ENCODE measurements around the gene UROS. TPM values are rescaled to one million over a fixed set of nuclear protein-coding genes. Genes with fewer than 3 reads are reported as not detected.

UROS gene
- total RNA-seq, 1 donor from 2014 or later: 82.5 TPM

DNA sequence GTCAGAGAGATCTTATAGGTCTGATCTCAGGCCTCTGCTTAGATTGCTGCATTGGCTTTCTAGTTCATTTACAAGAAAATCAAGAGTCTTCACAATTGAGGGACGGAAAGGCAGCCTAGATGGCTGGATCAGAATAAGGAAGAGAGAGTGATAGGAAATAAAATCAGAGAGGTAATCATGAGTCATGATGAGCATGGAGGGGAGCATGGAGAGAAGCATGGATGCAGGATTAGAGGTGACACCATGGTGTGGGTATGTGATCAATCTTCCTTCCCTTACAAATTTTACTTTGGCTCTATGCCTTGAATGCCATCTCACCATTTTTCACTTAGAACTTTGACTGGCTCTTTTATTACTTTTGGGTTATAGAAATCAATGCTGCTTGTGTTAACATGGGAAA is 1.7 kb upstream of the UROS start:
- Histone ChIP-seq H3K27me3 (ENCODE audit: control insufficient read depth, insufficient read depth, low read length) (no peaks in the 10 kb centered on the region), H3K4me3 (ENCODE audit: low read depth, low read length) (peak overlapping the region; percentile 77), H3K36me3 (ENCODE audit: control insufficient read depth, insufficient read depth, low read length) (peaks cover 3% of the 10 kb centered on the region)
- DNase-seq (ENCODE audit: low read depth): no peak
- TF ChIP-seq, protein P1, sequence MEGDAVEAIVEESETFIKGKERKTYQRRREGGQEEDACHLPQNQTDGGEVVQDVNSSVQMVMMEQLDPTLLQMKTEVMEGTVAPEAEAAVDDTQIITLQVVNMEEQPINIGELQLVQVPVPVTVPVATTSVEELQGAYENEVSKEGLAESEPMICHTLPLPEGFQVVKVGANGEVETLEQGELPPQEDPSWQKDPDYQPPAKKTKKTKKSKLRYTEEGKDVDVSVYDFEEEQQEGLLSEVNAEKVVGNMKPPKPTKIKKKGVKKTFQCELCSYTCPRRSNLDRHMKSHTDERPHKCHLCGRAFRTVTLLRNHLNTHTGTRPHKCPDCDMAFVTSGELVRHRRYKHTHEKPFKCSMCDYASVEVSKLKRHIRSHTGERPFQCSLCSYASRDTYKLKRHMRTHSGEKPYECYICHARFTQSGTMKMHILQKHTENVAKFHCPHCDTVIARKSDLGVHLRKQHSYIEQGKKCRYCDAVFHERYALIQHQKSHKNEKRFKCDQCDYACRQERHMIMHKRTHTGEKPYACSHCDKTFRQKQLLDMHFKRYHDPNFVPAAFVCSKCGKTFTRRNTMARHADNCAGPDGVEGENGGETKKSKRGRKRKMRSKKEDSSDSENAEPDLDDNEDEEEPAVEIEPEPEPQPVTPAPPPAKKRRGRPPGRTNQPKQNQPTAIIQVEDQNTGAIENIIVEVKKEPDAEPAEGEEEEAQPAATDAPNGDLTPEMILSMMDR (IDR thresholded peaks at IDR 0.05; ENCODE audit: insufficient read depth, low read length, poor library complexity, severe bottlenecking): no peak

DNA sequence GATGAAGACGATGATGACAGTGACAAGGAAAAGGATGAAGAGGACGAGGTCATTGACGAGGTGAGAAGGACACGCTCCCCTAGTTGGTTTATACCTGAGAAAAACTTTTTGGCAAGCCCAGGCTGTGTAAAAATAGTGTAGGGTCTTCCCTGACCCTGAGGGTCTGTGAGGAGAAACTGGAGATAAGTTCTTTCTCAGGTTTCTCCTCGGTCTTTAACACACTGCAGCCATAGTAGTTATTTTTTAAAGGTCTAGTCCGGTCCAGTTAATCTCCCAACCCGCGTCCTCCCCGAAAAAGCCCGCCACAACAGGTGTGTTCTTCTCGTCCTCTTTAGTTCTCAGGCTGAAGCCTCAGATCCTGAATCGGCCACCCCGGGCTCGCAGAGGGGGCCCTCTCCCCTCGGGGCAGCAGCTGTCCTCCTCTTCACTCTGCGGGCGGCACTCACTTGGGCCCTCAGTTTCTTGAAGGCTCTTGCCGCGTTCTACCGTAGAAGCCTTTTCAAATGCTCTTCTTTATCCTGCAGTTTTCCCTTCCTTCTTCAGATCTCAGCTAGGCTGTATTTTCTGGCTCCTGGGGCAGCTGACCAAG is 699 bp upstream of the UROS start:
- TF ChIP-seq, protein P1 (IDR thresholded peaks at IDR 0.05; ENCODE audit: insufficient read depth, low read length, poor library complexity, severe bottlenecking): no peak
- no peak for DNase-seq (ENCODE audit: low read depth)
- Histone ChIP-seq H3K36me3 (ENCODE audit: control insufficient read depth, insufficient read depth, low read length) (peaks cover 3% of the 10 kb centered on the region), H3K27me3 (ENCODE audit: control insufficient read depth, insufficient read depth, low read length) (no peaks in the 10 kb centered on the region), H3K4me3 (ENCODE audit: low read depth, low read length) (peak overlapping the region; percentile 77)

DNA sequence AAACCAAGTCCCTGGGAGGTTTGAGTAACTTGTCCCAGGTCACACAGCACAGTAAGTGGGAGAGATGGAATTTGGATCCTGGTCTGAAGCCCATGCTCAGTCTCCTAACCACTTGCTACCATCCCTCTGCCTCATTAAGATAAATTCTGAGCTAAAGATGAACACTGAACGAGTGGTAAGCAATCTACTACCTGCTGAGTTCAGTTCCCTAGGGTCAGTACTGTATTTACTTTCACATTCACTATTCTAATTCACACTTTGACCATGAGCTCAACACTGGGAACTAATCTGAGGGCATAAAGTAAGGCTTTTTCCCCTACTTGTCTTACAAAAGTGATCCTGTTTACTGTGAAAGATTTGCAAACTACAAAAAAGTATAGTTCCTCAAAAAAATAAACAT is 2.4 kb downstream of the UROS start:
- no peak for DNase-seq (ENCODE audit: low read depth)
- H3K4me3 ChIP-seq (ENCODE audit: low read depth, low read length): no peak overlapping the region
- TF ChIP-seq, protein P1 (IDR thresholded peaks at IDR 0.05; ENCODE audit: insufficient read depth, low read length, poor library complexity, severe bottlenecking): no peak
- H3K36me3 ChIP-seq (ENCODE audit: control insufficient read depth, insufficient read depth, low read length): no peaks in the 10 kb centered on the region
- H3K27me3 ChIP-seq (ENCODE audit: control insufficient read depth, insufficient read depth, low read length): no peaks in the 10 kb centered on the region

DNA sequence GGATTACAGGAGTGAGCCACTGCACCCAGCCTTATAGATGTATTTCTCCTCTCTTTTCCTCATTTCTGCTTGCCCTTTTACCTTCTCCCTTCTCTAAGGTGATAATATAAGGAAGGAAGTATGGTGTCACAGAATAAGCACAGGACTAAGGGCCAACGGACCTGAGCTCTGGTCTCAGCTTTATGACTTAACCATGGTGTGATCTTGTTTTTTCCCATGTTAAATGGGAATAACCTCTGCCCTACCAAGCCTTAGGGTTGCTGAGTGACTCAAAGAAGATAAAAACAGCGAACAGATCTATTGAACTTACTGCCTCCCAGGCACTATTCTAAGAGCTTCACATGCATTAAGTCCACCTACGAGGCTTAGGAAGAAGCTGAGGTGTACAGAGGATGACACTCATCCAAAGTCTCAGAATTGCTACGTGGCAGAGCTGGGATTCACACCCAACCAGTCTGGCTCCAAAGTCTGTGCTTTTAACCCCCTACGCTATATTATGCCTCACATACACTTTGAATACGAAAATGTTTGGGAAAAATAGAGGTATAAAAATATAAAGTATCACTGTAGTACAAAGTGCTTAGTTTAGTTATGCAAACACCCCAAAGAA is 5.6 kb downstream of the UROS start:
- TF ChIP-seq, protein P1 (IDR thresholded peaks at IDR 0.05; ENCODE audit: insufficient read depth, low read length, poor library complexity, severe bottlenecking): no peak
- no peak for DNase-seq (ENCODE audit: low read depth)
- H3K36me3 ChIP-seq (ENCODE audit: control insufficient read depth, insufficient read depth, low read length): no peaks in the 10 kb centered on the region
- no peak overlapping the region for H3K4me3 ChIP-seq (ENCODE audit: low read depth, low read length)
- no peaks in the 10 kb centered on the region for H3K27me3 ChIP-seq (ENCODE audit: control insufficient read depth, insufficient read depth, low read length)

DNA sequence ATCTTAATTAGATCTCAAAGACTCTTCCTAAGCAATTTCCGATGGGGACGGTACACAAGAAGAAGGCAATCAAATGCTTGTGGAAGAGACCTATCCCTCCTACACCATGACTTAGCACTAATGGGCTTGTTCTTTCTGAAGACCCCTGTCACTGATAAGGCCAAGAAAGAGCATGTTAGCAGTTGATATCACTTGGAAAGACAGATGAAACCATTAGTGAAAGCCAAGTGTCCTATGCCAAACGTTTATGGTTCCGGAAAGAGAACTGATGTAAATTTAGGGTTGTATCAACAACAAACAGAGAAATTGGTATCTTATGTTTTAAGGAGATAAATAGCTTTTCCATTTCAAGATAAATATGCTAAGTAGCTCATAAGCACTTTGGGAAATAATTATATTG is 6.5 kb downstream of the UROS start:
- TF ChIP-seq, protein P1 (IDR thresholded peaks at IDR 0.05; ENCODE audit: insufficient read depth, low read length, poor library complexity, severe bottlenecking): no peak
- Histone ChIP-seq H3K4me3 (ENCODE audit: low read depth, low read length) (no peak overlapping the region), H3K27me3 (ENCODE audit: control insufficient read depth, insufficient read depth, low read length) (no peaks in the 10 kb centered on the region), H3K36me3 (ENCODE audit: control insufficient read depth, insufficient read depth, low read length) (no peaks in the 10 kb centered on the region)
- DNase-seq (ENCODE audit: low read depth): no peak

DNA sequence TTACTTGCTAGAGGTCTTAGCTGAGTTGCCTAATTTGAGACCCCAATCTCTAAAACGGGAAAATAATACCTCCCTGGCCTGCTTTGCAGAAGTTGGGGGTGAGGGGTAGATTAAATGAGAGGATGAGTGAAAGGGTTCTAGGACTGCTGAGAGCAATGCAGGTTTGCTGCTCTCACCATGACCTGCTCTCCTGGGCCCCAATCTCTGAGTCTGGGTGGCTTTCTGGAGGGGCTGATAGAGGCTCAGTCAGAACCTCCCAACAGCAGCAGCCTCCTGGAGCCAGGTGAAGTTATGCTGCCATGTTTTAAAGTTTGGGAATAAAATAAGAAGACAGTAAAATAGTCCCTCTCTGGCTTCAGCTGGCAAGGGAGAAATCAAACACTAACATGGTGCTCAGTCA is 7.3 kb downstream of the UROS start:
- no peak for DNase-seq (ENCODE audit: low read depth)
- Histone ChIP-seq H3K4me3 (ENCODE audit: low read depth, low read length) (no peak overlapping the region), H3K36me3 (ENCODE audit: control insufficient read depth, insufficient read depth, low read length) (no peaks in the 10 kb centered on the region), H3K27me3 (ENCODE audit: control insufficient read depth, insufficient read depth, low read length) (no peaks in the 10 kb centered on the region)
- TF ChIP-seq, protein P1 (IDR thresholded peaks at IDR 0.05; ENCODE audit: insufficient read depth, low read length, poor library complexity, severe bottlenecking): no peak
